NCI-H748 (cell line): Measurements from ENCODE around the gene CRELD2.

Experiments used
- DNase-seq: peaks from one replicate; lab custom pipeline; 2025; ENCODE audit not compliant: unreplicated experiment; lab: John Stamatoyannopoulos, UW

The CRELD2 gene

DNA sequence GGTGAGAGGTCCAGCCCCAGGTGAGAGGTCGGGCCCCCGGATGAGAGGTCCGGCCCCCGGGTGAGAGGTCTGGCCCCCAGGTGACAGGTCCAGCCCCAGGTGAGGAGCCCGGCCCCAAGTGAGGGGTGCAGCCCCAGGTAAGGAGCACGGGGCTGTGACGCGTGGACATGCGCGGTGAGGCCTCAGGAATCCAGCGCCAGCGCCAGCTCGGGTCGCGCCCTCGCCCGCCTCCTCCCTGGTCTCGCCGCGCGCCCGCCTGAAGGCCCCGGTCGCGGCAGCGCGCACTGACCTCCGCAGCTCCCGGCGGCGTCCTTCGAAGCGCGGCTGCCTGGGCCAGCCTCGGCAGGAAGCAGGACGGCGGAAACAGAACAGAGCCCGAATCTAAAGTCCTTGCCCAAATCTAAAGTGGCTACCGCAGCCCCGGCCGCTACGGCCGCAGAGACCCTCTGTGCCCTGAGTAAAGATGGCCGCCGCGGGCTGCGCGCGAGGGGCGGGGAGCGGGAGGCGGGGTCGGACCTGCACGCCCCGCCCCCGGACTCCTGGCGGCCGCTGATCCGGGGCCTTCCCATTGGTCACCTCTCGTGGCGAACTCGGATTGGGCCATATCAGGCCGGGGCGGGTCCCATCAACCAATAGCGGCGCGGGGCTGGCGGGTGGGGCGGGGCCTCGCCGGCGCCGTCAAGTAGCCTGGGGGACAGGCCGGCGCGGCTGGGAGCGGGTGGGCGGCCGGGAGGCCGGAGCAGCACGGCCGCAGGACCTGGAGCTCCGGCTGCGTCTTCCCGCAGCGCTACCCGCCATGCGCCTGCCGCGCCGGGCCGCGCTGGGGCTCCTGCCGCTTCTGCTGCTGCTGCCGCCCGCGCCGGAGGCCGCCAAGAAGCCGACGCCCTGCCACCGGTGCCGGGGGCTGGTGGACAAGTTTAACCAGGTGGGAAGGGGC is at the start of gene CRELD2, which contains the start of gene ALG12:
TSS of gene CRELD2 (plus strand) at position 661 of the 937 bp plus-strand sequence. CDS start at position 797, 136 bp downstream.
TSS of gene ALG12 (minus strand) at position 465 of the 937 bp plus-strand sequence. CDS start 4,673 bp downstream, outside the sequence.
- DNase-seq: peak; percentile 97

DNA sequence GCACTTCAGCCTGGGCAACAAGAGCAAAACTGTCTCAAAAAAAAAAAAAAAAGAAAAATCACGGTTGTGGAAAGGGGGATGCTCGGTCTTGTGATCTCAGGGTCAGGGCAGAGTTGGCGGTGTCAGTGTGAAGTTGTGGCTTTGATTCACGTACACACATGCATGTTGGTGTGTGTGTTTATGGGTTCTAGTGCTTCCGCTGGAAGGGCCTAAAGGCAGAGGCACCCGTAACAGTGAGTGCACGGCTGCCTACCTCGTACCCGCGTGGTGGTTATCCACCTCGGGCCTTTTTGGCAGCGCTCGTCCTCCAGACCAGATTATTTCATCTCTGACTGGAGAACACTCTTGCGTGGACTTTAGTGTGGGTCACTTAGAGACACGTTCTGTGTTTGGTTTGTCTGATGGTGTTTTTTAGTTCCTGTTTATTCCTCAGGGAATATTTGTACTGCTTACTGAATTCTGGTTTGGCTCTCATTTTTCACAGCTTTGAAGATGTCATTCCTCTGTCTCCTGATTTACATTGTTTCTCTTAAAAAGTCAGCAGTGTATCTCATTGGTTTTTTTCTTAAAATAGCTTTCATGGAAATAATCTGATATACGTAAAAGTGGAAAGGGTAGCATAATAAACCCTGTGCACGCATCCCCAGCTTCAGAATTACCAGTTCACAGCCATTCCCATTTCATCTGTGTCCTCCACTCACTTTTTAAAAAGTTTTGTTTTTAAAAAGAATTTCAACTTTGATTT is 49.2 kb upstream of the CRELD2 start:
- DNase-seq: no peak

DNA sequence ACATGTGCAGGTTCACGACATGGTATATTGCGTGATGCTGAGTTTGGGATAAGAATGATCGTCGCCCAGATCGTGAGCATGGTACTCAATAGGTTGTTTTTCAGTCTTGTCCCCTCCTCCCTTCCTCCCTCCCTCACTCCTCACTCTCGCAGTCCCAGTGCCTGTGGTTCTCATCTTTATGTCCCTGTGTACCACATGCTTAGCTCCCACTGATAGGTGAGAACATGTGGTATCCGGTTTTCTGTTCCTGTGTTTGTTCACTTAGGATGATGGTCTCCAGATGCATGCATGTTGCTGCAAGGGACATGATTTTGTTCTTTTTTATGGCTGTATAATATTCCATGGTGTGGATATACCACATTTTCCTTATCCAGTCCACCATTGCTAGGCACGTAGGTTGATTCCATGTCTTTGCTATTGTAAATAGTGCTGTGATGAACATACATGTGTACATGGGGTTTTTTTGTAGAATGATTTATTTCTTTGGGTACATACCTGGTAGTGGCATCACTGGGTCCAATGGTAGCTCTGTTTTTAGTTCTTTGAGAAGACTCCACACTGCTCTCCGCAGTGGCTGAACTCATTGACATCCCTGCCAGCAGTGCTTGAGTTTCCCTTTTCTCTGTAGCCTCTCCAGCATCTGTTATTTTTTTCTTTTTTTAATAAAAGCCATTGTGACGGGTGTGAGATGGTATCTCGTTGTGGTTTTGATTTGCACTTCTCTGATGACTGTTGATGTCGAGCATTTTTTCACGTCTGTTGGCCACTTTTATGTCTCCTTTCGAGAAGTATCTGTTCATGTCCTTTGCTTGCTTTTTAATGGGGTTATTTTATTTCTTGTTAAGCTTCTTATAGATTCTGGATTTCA is 48.4 kb upstream of the CRELD2 start:
- no peak for DNase-seq

DNA sequence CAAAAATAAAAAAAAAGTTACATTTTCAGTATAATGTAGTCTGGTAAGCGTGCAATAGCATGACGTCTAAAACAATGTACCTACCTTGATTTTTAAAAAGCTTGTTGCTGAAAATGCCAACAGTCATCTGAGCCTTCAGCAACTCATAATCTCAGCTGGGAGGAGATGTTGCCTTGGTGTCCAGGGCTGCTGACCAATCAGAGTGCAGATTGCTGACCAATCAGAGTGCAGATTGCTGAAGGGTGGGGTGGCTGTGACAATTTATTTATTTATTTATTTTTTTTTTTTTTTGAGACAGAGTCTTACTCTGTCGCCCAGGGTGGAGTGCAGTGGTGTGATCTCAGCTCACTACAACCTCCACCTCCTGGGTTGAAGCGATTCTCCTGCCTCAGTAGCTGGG is 47.0 kb upstream of the CRELD2 start:
- no peak for DNase-seq

DNA sequence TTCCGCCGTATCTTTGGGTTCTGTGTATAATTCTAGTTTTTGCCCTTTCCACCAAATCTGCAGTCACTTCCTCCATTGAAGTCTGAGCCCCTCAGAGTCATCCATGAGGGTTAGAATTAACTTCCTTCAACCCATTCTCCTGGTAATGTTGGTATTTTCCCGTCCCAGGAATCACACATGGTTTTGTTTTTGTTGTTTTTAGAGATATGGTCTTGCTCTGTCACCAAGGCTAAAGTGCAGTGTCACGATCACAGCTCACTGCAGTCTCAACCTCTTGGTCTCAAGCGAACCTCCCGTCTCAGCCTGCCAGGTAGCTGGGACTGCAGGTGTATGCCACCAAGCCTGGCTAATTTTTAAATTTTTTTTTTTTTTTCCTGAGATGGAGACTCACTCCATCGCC is 46.1 kb upstream of the CRELD2 start:
- DNase-seq: no peak

DNA sequence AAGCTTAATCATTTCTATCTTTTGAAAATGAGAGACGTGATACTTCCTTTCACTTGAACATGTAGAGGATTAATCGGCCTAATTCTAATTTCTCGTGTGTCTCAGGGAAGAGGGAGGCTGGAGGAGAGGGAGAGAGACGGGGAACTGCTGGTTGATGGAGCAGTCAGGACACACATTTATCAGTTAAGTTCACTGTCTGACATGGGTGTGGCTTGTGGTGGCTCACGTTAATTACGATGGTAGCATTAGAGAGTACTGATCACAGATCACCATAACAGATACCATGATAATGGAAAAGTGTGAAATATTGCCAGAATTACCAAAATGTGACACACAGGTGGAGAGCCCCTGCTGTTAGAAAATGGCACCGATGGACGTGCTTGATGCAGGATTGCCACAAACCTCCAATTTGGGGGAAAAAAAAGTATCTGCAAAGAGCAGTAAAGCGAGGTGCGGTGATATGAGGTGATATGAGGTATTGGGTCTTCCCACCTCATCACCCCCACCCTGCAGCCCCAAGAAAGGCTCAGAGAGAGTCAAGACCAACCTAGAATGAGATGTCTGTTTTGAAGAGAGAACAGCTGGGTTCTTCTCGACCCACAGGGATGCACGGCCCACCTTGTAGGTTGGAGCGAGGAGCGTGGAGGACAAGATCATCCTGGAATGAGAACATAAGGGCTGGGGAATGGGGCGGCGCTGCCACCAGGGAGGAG is 45.0 kb upstream of the CRELD2 start:
- no peak for DNase-seq

- no peak for DNase-seq
Measured at GRCh38 chr22:49877642-49878041, 40.8 kb upstream of the CRELD2 start.

DNA sequence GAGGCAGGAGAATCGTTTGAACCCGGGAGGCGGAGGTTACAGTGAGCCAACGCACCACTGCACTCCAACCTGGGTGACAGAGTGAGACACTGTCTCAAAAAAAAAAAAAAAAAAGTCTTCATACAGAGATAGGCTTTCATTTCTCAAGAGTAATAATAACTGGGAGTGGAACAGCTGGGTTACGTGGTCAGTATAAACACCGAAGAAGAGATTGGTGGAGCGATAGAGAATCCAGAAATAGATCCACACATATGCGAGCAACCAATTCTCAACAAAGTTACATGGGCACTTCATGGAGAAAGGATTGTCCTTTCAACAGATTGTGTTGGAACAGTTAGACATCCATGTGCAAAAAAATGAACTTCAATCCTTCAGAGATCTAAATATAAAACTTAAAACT is 40.2 kb upstream of the CRELD2 start:
- no peak for DNase-seq

DNA sequence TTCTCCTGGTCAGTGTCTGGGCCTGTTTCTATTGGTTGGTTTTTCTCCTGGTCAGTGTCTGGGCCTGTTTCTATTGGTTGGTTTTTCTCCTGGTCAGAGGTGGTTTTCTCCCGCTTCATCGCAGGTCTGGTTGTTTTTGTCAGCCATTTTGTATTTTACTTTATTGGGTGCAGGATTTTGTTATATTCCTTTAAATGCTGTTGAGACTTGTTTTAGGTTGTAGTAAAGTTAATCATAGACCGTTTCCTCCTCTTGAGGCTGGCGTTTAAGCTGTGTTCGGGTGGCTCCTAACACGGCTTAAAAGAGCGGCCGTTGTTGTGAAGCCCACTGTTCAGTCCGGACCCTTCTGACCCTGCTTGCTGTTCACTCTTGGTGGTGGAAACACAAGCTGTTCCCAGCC is 38.6 kb upstream of the CRELD2 start:
- no peak for DNase-seq

GRCh38 chr22:49880281-49880680 is 38.2 kb upstream of the CRELD2 start:
- DNase-seq: peak; percentile 11

DNA sequence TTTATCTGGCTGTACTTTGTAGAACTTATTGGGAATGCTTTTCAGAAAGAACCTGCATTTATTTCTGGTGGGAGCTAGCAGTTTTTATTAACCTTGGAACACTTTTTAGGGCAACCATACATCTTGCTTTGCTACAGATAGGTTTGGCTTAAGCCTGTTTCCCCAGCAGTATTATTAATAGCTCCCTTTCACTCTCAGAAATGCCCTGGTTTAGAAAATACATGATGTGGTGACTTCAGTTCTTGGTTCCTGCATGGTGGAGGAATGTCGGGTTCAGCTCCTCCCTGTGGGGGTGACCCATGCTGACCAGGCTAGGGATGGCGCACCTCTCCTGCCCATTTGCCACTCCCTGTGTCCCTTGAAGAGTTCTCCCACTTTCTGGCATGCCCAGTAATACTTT is 36.6 kb upstream of the CRELD2 start:
- DNase-seq: no peak

DNA sequence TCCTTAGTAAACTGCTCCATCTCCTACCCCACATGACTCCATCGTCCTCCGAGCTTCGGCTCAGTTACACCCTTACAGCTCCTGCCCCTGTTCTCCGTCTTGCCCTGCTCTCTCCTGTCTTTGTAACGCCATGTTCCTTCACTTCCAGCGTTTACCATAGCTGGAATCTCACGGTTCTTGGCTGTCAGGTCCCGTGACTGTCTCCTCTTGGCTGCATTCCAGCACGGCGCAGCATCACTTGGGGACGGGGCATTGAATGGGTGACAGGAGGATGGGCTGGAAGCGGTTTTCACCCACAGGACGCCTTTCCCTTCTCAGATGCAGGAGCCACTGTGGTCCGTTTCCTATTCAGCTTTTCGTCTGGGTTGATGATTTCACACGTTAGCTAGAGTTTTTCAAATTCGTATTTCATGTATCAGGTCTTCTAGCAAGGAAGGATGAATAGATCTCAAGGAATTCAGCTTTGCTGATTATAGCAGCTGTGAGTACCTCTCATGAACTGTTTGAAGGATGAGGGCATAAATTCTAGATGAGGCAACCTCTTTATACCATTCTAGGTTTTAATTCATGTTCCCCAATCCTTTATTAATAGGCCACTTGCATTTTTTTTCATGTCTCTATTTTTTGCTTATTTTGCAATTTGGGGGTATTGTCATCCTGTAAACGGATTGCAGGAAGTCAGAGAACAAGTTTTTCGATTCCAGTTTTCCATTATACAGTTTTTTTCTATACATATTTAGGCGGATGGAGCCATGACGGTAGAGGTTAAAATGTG is 35.7 kb upstream of the CRELD2 start:
- peak; percentile 14 for DNase-seq

DNA sequence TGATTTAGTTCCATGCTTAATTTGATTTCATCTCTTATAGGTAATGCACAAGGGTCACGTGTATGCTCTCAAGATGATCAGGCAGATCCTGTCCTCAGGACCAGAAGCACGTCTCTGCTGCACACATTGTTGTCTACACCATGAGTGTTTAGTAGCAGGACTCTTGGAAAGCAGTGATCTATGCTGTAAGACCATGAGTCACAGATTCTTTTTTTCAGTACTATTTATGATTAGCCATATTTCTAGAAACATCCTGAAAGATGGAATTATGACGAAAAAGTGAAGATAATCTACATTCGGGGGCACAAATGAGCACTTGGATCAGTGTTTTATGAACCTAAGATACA is 35.2 kb upstream of the CRELD2 start:
- no peak for DNase-seq

- DNase-seq: no peak
Measured at GRCh38 chr22:49884075-49884474, 34.4 kb upstream of the CRELD2 start.

GRCh38 chr22:49884503-49885260 is 33.8 kb upstream of the CRELD2 start:
- DNase-seq: no peak

- DNase-seq: no peak
Measured at GRCh38 chr22:49885281-49885680, 33.2 kb upstream of the CRELD2 start.

DNA sequence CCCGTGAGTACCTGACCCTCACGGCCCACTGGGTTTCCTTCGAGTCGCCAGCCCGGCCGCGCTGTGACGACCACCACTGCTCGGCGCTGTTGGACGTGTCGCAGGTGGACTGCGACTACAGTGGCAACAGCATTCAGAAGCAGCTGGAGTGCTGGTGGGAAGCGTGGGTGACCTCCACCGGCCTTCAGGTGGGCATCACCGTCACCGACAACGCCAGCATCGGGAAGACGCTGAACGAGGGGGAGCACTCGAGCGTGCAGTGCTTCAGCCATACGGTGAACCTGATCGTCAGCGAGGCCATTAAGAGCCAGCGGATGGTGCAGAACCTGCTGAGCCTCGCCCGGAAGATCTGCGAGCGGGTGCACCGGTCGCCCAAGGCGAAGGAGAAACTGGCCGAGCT is 32.6 kb upstream of the CRELD2 start:
- DNase-seq: no peak

DNA sequence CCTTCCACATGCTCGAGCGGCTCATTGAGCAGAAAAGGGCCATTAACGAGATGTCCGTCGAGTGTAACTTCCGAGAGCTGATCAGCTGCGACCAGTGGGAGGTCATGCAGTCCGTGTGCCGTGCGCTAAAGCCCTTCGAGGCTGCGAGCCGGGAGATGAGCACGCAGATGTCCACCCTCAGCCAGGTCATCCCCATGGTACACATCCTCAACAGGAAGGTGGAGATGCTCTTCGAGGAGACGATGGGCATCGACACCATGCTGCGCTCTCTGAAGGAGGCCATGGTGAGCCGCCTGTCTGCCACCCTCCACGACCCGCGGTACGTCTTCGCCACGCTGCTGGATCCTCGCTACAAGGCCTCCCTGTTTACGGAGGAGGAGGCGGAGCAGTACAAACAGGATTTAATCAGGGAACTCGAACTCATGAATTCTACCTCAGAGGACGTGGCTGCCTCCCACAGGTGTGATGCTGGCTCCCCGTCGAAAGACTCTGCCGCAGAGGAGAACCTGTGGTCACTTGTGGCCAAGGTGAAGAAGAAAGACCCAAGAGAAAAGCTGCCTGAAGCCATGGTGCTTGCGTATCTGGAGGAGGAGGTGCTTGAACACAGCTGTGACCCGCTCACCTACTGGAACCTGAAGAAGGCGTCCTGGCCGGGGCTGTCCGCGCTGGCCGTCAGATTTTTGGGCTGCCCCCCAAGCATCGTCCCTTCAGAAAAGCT is 31.9 kb upstream of the CRELD2 start:
- no peak for DNase-seq
